Activated CD4-positive, CD25-positive, alpha-beta regulatory T cell (primary cell): ENCODE results near the gene NLGN2.

Experiments
- DNase-seq, 4 experiments: peaks; one replicate each; lab custom pipeline; 2025; lab: John Stamatoyannopoulos, UW

Gene NLGN2

GRCh38 chr17:7437950-7438614, 30.4 kb downstream of the NLGN2 start:
- DNase-seq: peak in 1 of 4 experiments; percentile 19

GRCh38 chr17:7438656-7439460, 31.2 kb downstream of the NLGN2 start:
- no peak for DNase-seq

GRCh38 chr17:7439462-7440112, 31.9 kb downstream of the NLGN2 start, which contains the start of gene FGF11:
Gene FGF11, plus strand, starts transcription at chr17:7439512. Its CDS starts 109 bp downstream, at chr17:7439621.
- no peak for DNase-seq

- DNase-seq: no peak
Measured at GRCh38 chr17:7440113-7440833, 32.6 kb downstream of the NLGN2 start.

- DNase-seq: no peak
Measured at GRCh38 chr17:7440834-7441195, 33.2 kb downstream of the NLGN2 start.

GRCh38 chr17:7441266-7441665, 33.6 kb downstream of the NLGN2 start:
- no peak for DNase-seq

- DNase-seq: no peak
Measured at GRCh38 chr17:7442142-7442541, 34.5 kb downstream of the NLGN2 start.

- DNase-seq: no peak
Measured at GRCh38 chr17:7443499-7444485, 36.1 kb downstream of the NLGN2 start.

- no peak for DNase-seq
Measured at GRCh38 chr17:7444682-7445618, 37.3 kb downstream of the NLGN2 start, which contains the start of gene CHRNB1. Gene CHRNB1, plus strand, starts transcription at chr17:7445061. Its CDS starts 67 bp downstream, at chr17:7445128.

GRCh38 chr17:7445619-7445968, 37.9 kb downstream of the NLGN2 start:
- peak in 1 of 4 experiments; percentile 14 for DNase-seq

GRCh38 chr17:7448461-7448860, 40.8 kb downstream of the NLGN2 start:
- DNase-seq: no peak

GRCh38 chr17:7459961-7460545, 52.4 kb downstream of the NLGN2 start:
- DNase-seq: no peak

- DNase-seq: no peak
Measured at GRCh38 chr17:7460850-7461660, 53.4 kb downstream of the NLGN2 start.

GRCh38 chr17:7462474-7463371, 55.1 kb downstream of the NLGN2 start:
- no peak for DNase-seq

- DNase-seq: no peak
Measured at GRCh38 chr17:7463372-7463846, 55.8 kb downstream of the NLGN2 start.

- no peak for DNase-seq
Measured at GRCh38 chr17:7464081-7464480, 56.4 kb downstream of the NLGN2 start.

GRCh38 chr17:7465597-7466275, 58.1 kb downstream of the NLGN2 start:
- no peak for DNase-seq
